H1 (cell line): ENCODE data around the gene SLC25A42. TPM values are rescaled to one million over a fixed set of nuclear protein-coding genes. Genes with fewer than 3 reads are reported as not detected.

Source experiments
- CTCF ChIA-PET: fragments of 300-600 bp; sonication (Branson Sonifier 250); formaldehyde crosslinking; loops from one replicate; lab custom pipeline; 2021; ENCODE audit not compliant: partially characterized antibody; lab: Charles Lee
- POLR2A ChIA-PET: fragments of 300-600 bp; sonication (Branson Sonifier 250); formaldehyde crosslinking; loops from one replicate; lab custom pipeline; 2021; ENCODE audit warnings: inconsistent platforms; ENCODE audit not compliant: partially characterized antibody; lab: Charles Lee
- DNase-seq, 2 experiments: peaks; one replicate each; pipeline versions ENCODE4 v3.0.0 to v3.0.0-alpha.2; 2010 to 2022; ENCODE audit warnings: low spot score in 2 of 2, low read depth in 1 of 2, mixed read lengths in 1 of 2
- FAIRE-seq: peaks from 2 replicates; lab custom pipeline; 2011; peaks lifted over from hg19 to GRCh38; lab: Jason Lieb, UNC
- H2AFZ ChIP-seq: 2 replicates; pipeline ENCODE4 v1.8.1; 2012; ENCODE audit warnings: low read length, inconsistent platforms
- H2AK5ac ChIP-seq: 2 replicates; pipeline ENCODE4 v1.6.1; 2013; ENCODE audit warnings: low read depth, low read length
- H2BK120ac ChIP-seq: replicated peaks from 2 replicates; pipeline ENCODE3; 2013; ENCODE audit warnings: low read depth, low read length, inconsistent platforms
- H2BK12ac ChIP-seq: 2 replicates; pipeline ENCODE4 v1.6.1; 2013; ENCODE audit warnings: low read depth, low read length
- H2BK15ac ChIP-seq: 2 replicates; pipeline ENCODE4 v1.6.1; 2013; ENCODE audit warnings: low read length
- H2BK20ac ChIP-seq: 2 replicates; pipeline ENCODE4 v1.6.1; 2013; ENCODE audit warnings: low read length
- H2BK5ac ChIP-seq: 2 replicates; pipeline ENCODE4 v1.6.1; 2013; ENCODE audit warnings: low read depth, low read length
- H3K14ac ChIP-seq: 2 replicates; pipeline ENCODE4 v1.6.1; 2013; ENCODE audit warnings: inconsistent platforms; ENCODE audit not compliant: insufficient read length
- H3K18ac ChIP-seq: 2 replicates; pipeline ENCODE4 v1.6.1; 2013; ENCODE audit warnings: low read length; ENCODE audit errors: extremely low read depth
- H3K23ac ChIP-seq: 2 replicates; pipeline ENCODE4 v1.6.1; 2013; ENCODE audit warnings: inconsistent platforms; ENCODE audit not compliant: insufficient read length
- H3K23me2 ChIP-seq: 2 replicates; pipeline ENCODE4 v1.6.1; 2013; ENCODE audit warnings: low read depth, low read length
- H3K27ac ChIP-seq: 2 replicates; pipeline ENCODE4 v1.6.1; 2011; ENCODE audit warnings: low read depth, low read length, inconsistent platforms
- H3K27me3 ChIP-seq, 4 experiments: replicated peaks in 1 of 4; 1 replicate in 1 of 4; 2 replicates in 3 of 4; pipeline versions ENCODE4 v1.6.1 to v1.8.1; 2011 to 2013; ENCODE audit warnings: low read length in 3 of 4, mild to moderate bottlenecking in 3 of 4, inconsistent platforms in 2 of 4, mixed read lengths in 2 of 4, moderate library complexity in 1 of 4; ENCODE audit not compliant: control insufficient read depth in 3 of 4, insufficient read depth in 3 of 4; ENCODE audit errors: extremely low read depth in 1 of 4
- H3K36me3 ChIP-seq, 4 experiments: 2 replicates each; pipeline versions ENCODE4 v1.6.1 to v1.8.1; 2011 to 2013; ENCODE audit warnings: mild to moderate bottlenecking in 4 of 4, low read length in 3 of 4, moderate library complexity in 2 of 4, control low read depth in 1 of 4, inconsistent platforms in 1 of 4; ENCODE audit not compliant: insufficient read depth in 4 of 4, control insufficient read depth in 2 of 4
- H3K4ac ChIP-seq: replicated peaks from 2 replicates; pipeline ENCODE3; 2013; ENCODE audit warnings: low read length, low read depth, mixed read lengths, inconsistent platforms; ENCODE audit not compliant: insufficient read length
- H3K4me1 ChIP-seq, 4 experiments: replicated peaks in 1 of 4; 1 replicate in 1 of 4; 2 replicates in 3 of 4; pipeline versions ENCODE4 v1.6.1 to v1.8.1; 2011 to 2013; ENCODE audit warnings: low read length in 3 of 4, inconsistent platforms in 2 of 4, mixed read lengths in 1 of 4; ENCODE audit not compliant: insufficient read depth in 4 of 4, control insufficient read depth in 3 of 4
- H3K4me2 ChIP-seq, 2 experiments: 2 replicates each; pipeline versions ENCODE4 v1.6.1 to v1.8.1; 2011 to 2013; ENCODE audit warnings: low read depth in 2 of 2, low read length in 2 of 2, control low read depth in 1 of 2, inconsistent platforms in 1 of 2, mild to moderate bottlenecking in 1 of 2; ENCODE audit not compliant: insufficient read depth in 1 of 2
- H3K4me3 ChIP-seq, 4 experiments: fragments of 200-600, 300-600 bp in 1 of 4; sonication (generic), shearing (Covaris generic), sonication (Bioruptor Twin) in 1 of 4; 2 replicates each; pipeline versions ENCODE4 v1.5.1 to v1.8.1; 2011 to 2016; ENCODE audit warnings: low read length in 4 of 4, low read depth in 3 of 4, control low read depth in 2 of 4, inconsistent platforms in 2 of 4, mild to moderate bottlenecking in 2 of 4, mixed read lengths in 1 of 4, moderate library complexity in 1 of 4; ENCODE audit not compliant: insufficient read depth in 2 of 4; ENCODE audit errors: extremely low read depth in 1 of 4
- H3K56ac ChIP-seq: replicated peaks from 2 replicates; pipeline ENCODE3; 2013; ENCODE audit warnings: low read depth, mild to moderate bottlenecking, mixed read lengths, low read length, inconsistent platforms; ENCODE audit not compliant: insufficient read length
- H3K79me1 ChIP-seq: 2 replicates; pipeline ENCODE4 v1.6.1; 2013; ENCODE audit warnings: low read depth, low read length, control low read depth
- H3K79me2 ChIP-seq, 2 experiments: 2 replicates each; pipeline versions ENCODE4 v1.6.1 to v1.8.1; 2012 to 2013; ENCODE audit warnings: low read length in 2 of 2, mild to moderate bottlenecking in 2 of 2, inconsistent platforms in 1 of 2; ENCODE audit not compliant: insufficient read depth in 2 of 2, control insufficient read depth in 1 of 2
- H3K9ac ChIP-seq, 4 experiments: replicated peaks in 1 of 4; 1 replicate in 1 of 4; 2 replicates in 3 of 4; pipeline versions ENCODE4 v1.6.1 to v1.8.1; 2011 to 2013; ENCODE audit warnings: low read depth in 3 of 4, low read length in 3 of 4, control low read depth in 2 of 4, mild to moderate bottlenecking in 2 of 4, moderate library complexity in 2 of 4, inconsistent platforms in 1 of 4; ENCODE audit errors: extremely low read depth in 1 of 4
- H3K9me3 ChIP-seq, 2 experiments: 2 replicates each; pipeline versions ENCODE4 v1.6.1 to v1.8.1; 2012 to 2013; ENCODE audit warnings: mild to moderate bottlenecking in 2 of 2, moderate library complexity in 2 of 2, control low read depth in 1 of 2, inconsistent platforms in 1 of 2, low read depth in 1 of 2, low read length in 1 of 2, mixed read lengths in 1 of 2; ENCODE audit not compliant: insufficient read depth in 2 of 2
- H4K20me1 ChIP-seq, 2 experiments: replicated peaks in 1 of 2; 2 replicates each; pipeline versions ENCODE3 to v1.8.1; 2011 to 2013; ENCODE audit warnings: inconsistent platforms in 2 of 2, low read length in 2 of 2, mild to moderate bottlenecking in 1 of 2; ENCODE audit not compliant: insufficient read depth in 2 of 2, control insufficient read depth in 1 of 2
- H4K5ac ChIP-seq: 2 replicates; pipeline ENCODE4 v1.6.1; 2013; ENCODE audit warnings: low read length, low read depth, mixed read lengths, inconsistent platforms; ENCODE audit not compliant: insufficient read length
- H4K8ac ChIP-seq: 2 replicates; pipeline ENCODE4 v1.8.0; 2013; ENCODE audit warnings: mild to moderate bottlenecking, moderate library complexity, low read length, inconsistent platforms; ENCODE audit not compliant: insufficient read depth; ENCODE audit errors: extremely low read depth
- H4K91ac ChIP-seq: replicated peaks from 2 replicates; pipeline ENCODE3; 2013; ENCODE audit warnings: low read length, mixed read lengths, inconsistent platforms; ENCODE audit not compliant: insufficient read length
- MAX ChIP-seq: IDR thresholded peaks from 2 replicates; pipeline ENCODE4 v1.6.1; 2012; ENCODE audit warnings: inconsistent platforms
- NANOG ChIP-seq: IDR thresholded peaks from 2 replicates; pipeline ENCODE4 v1.6.1; 2011; ENCODE audit warnings: low read length, low read depth, mild to moderate bottlenecking, inconsistent platforms; ENCODE audit not compliant: insufficient read depth, poor library complexity, severe bottlenecking
- WGBS, 2 experiments: shearing (Covaris generic) in 1 of 2; methylation state at CpG; one replicate each; pipeline versions ENCODE4 v1.1.6 to v1.1.7; 2013 to 2015; ENCODE audit warnings: low lambda C conversion rate in 2 of 2, mixed read lengths in 2 of 2, inconsistent platforms in 1 of 2, low coverage in 1 of 2, missing lambda C conversion rate in 1 of 2; ENCODE audit not compliant: insufficient replicate concordance in 2 of 2, insufficient coverage in 1 of 2, insufficient read length in 1 of 2; ENCODE audit errors: extremely low coverage in 1 of 2, missing lambda C conversion rate in 1 of 2; 5-methylcytosine and 5-hydroxymethylcytosine counted together
- polyA plus RNA-seq, 7 experiments: library from polyadenylated mRNA; depleted of rRNA in 3 of 7; stranded (reverse) in 5 of 7; unstranded in 2 of 7; fragments of >200 nt in 5 of 7; fragments of 200-250 nt in 2 of 7; gene quantifications; 1 replicate in 5 of 7; 2 replicates in 1 of 7; 4 replicates in 1 of 7; pipeline versions ENCODE4 v1.2.1 to v1.2.3, GENCODE V29; 2011 to 2013; ENCODE audit warnings: missing spikeins in 2 of 7, mixed read lengths in 2 of 7
- total RNA-seq: library from RNA; stranded (reverse); fragmentation: NEBNext Ultra II Directional; extraction: Animal tissue kit (Norgen Biotek cat#: 25700); gene quantifications from 2 replicates; pipeline ENCODE4 v1.2.1, GENCODE V29; 2021

SLC25A42 gene
- total and polyA plus RNA-seq, 2 of the 8 experiments (the other 6 are each of a cell fraction or from before 2014, with no cell fraction given) = 5.9 to 6.2 TPM

GRCh38 chr19:19043881-19044280 is 19.9 kb upstream of the SLC25A42 start:
- peaks cover 17% of the 10 kb centered on the region for H3K79me1 ChIP-seq
- no peak overlapping the region for H3K56ac ChIP-seq
- 87% methylated on average over 6 of the region's 6 CpGs; no CpG with 5 or more reads in 1 of the 2 experiments for WGBS, 2 experiments
- H2BK15ac ChIP-seq = no peak overlapping the region
- H2BK12ac ChIP-seq = no peak overlapping the region
- no peak overlapping the region for H3K4ac ChIP-seq
- no peak overlapping the region for H4K91ac ChIP-seq
- peaks cover 3 to 13% of the 10 kb centered on the region in 2 experiments for H4K20me1 ChIP-seq
- no peak for TF ChIP-seq NANOG
- no peak for TF ChIP-seq MAX
- no peak overlapping the region for H2AK5ac ChIP-seq
- H3K23ac ChIP-seq = no peak overlapping the region
- H3K79me2 ChIP-seq = peaks cover 5 to 26% of the 10 kb centered on the region in 2 experiments; a peak in 3 of 4 replicates
- H3K27ac ChIP-seq = no peak overlapping the region
- POLR2A ChIA-PET = interaction anchor here (2.2 kb wide), 1 partner anchor 10 kb away, joined by 4 read pairs; no protein-coding TSS in a partner anchor
- H3K18ac ChIP-seq = no peak overlapping the region
- CTCF ChIA-PET = interaction anchor here (0.6 to 1.3 kb wide), 3 partner anchors 10 to 72 kb away, joined by 3 read pairs; no protein-coding TSS in a partner anchor
- no peaks in the 10 kb centered on the region for H3K9me3 ChIP-seq
- no peak overlapping the region for H4K8ac ChIP-seq
- no peak for DNase-seq
- no peak overlapping the region for H3K4me2 ChIP-seq
- no peak for FAIRE-seq
- H2AFZ ChIP-seq = no peak overlapping the region
- H2BK20ac ChIP-seq = no peak overlapping the region
- H3K27me3 ChIP-seq = no peaks in the 10 kb centered on the region; a peak in 1 of 7 replicates
- H4K5ac ChIP-seq = no peak overlapping the region
- H2BK120ac ChIP-seq = no peak overlapping the region
- no peaks in the 10 kb centered on the region for H3K23me2 ChIP-seq
- H3K36me3 ChIP-seq = peaks cover 11 to 35% (median 22%) of the 10 kb centered on the region in 4 experiments
- H2BK5ac ChIP-seq = no peak overlapping the region
- H3K4me1 ChIP-seq = no peaks in the 10 kb centered on the region
- no peak overlapping the region for H3K9ac ChIP-seq
- H3K14ac ChIP-seq = no peak overlapping the region
- no peak overlapping the region for H3K4me3 ChIP-seq
